ENCODE data around the gene THNSL1. TPM values are rescaled to one million over a fixed set of nuclear protein-coding genes. Genes with fewer than 3 reads are reported as not detected.

Gene THNSL1
- total RNA-seq, 1 donor from 2014 or later = 2.0 TPM

DNA sequence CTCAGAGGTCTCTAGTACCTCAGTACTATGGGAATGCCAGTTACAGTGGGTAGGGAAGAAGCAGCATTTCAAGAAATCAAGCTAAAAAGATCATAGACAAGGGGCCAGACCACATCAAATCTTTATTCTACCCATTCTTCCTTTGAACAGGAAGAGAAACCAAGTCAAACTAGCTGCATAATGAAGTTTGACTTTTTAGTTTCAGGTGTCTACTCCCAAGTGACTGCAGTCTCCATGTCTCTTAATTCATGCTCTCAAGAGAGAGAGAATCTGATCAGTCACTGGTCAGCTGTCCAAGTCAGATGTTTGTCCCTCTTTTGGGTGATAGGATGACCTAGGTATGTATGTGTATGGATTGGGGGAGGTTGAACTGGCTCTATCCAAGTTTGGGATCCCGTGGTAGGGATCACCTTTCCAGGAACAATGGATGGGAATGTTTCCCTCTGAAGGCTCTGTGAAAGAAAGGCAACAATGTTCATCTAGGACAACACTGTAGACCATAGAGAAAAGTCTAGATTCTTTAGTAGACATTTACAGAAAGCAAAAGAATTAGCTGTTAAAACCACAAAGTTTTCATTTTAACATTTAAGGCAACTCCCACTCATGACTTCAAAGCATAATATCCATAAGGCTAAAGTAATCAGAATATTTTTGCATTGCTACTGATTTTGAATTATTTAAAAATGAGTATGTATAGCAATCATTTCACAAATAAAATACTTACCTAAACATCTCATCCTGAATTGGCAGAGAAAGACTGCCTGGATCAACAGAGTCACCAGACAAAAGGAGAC, 33.9 kb upstream of the THNSL1 start:
- intact Hi-C loops (cut with DNase I) = no loop called here
- H3K36me3 ChIP-seq = no peaks in the 10 kb centered on the region

DNA sequence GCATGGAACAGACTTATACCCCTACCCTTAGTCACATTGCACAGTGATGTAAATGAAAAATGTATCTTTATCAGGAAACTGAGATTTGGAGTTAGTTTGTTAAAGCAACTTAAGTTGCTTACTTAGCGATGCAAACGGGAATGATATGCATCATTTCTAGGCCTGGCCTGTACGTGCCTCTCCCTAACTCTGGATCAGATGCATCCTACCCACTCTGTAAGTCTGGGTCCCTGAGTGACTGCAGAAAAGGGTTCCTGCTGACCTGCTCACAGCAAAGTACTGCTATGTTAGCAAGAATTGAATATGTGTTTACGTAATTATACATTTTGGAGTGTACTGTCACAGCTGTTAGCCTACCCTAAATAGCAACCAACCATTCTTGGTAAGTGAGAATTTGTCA, 33.3 kb upstream of the THNSL1 start:
- no peak for DNase-seq (ENCODE audit: extremely low spot score in 2 of 2)
- Histone ChIP-seq H3K4me1 (no peaks in the 10 kb centered on the region), H3K27me3 (no peaks in the 10 kb centered on the region), H3K36me3 (no peaks in the 10 kb centered on the region), H3K4me3 (no peak overlapping the region), H3K9me3 (no peaks in the 10 kb centered on the region), H3K27ac (no peak overlapping the region)
- intact Hi-C loops (cut with DNase I) = no loop called here
- TF ChIP-seq POLR2A (IDR thresholded peaks at IDR 0.05) (no peak), POLR2AphosphoS5 (IDR thresholded peaks at IDR 0.05; ENCODE audit: insufficient read depth in 1 of 2, low read depth in 1 of 2) (no peak)
- TF ChIP-seq, protein P1, sequence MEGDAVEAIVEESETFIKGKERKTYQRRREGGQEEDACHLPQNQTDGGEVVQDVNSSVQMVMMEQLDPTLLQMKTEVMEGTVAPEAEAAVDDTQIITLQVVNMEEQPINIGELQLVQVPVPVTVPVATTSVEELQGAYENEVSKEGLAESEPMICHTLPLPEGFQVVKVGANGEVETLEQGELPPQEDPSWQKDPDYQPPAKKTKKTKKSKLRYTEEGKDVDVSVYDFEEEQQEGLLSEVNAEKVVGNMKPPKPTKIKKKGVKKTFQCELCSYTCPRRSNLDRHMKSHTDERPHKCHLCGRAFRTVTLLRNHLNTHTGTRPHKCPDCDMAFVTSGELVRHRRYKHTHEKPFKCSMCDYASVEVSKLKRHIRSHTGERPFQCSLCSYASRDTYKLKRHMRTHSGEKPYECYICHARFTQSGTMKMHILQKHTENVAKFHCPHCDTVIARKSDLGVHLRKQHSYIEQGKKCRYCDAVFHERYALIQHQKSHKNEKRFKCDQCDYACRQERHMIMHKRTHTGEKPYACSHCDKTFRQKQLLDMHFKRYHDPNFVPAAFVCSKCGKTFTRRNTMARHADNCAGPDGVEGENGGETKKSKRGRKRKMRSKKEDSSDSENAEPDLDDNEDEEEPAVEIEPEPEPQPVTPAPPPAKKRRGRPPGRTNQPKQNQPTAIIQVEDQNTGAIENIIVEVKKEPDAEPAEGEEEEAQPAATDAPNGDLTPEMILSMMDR (IDR thresholded peaks at IDR 0.05) = no peak

More for the DNA sequence above, 33.9 kb upstream of the THNSL1 start:
- Histone ChIP-seq H3K27ac (no peak overlapping the region), H3K4me1 (no peaks in the 10 kb centered on the region), H3K27me3 (no peaks in the 10 kb centered on the region), H3K4me3 (no peak overlapping the region), H3K9me3 (no peaks in the 10 kb centered on the region)
- no peak for TF ChIP-seq POLR2A (IDR thresholded peaks at IDR 0.05)
- TF ChIP-seq, protein P1 (IDR thresholded peaks at IDR 0.05) = no peak
- no peak for TF ChIP-seq POLR2AphosphoS5 (IDR thresholded peaks at IDR 0.05; ENCODE audit: insufficient read depth in 1 of 2, low read depth in 1 of 2)
- no peak for DNase-seq (ENCODE audit: extremely low spot score in 2 of 2)

GRCh38 chr10:24983946-24984345, 32.5 kb upstream of the THNSL1 start:
- Histone ChIP-seq H3K27ac (no peak overlapping the region), H3K4me1 (no peaks in the 10 kb centered on the region), H3K36me3 (no peaks in the 10 kb centered on the region), H3K4me3 (no peak overlapping the region), H3K27me3 (no peaks in the 10 kb centered on the region), H3K9me3 (no peaks in the 10 kb centered on the region)
- TF ChIP-seq POLR2AphosphoS5 (IDR thresholded peaks at IDR 0.05; ENCODE audit: insufficient read depth in 1 of 2, low read depth in 1 of 2) (no peak), POLR2A (IDR thresholded peaks at IDR 0.05) (no peak)
- TF ChIP-seq, protein P1 (IDR thresholded peaks at IDR 0.05) = no peak
- intact Hi-C loops (cut with DNase I) = no loop called here
- DNase-seq (ENCODE audit: extremely low spot score in 2 of 2) = no peak

DNA sequence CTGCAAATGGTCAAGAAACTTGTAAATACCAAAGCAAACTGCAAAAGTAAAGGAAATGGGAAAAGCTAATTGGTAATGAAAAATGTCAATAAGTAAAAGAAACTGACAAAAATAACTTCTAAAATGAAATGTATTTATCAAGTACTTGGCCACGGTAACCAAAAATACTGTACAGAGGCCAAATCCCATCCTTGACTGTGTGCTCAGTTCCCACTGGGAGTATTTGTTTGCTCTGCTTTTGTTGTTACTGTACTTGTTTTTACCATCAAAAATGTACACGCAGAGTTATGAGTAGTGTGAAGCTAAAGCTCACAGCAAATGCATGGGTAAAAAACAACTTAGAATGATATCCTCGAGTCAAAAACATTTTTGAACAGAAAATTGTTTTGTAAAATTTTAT, 31.5 kb upstream of the THNSL1 start:
- no peaks in the 10 kb centered on the region for H3K9me3 ChIP-seq
- H3K36me3 ChIP-seq = no peaks in the 10 kb centered on the region
- no peaks in the 10 kb centered on the region for H3K4me1 ChIP-seq
- no peak overlapping the region for H3K27ac ChIP-seq
- no peak overlapping the region for H3K4me3 ChIP-seq
- TF ChIP-seq, protein P1 (IDR thresholded peaks at IDR 0.05) = no peak
- TF ChIP-seq POLR2AphosphoS5 (IDR thresholded peaks at IDR 0.05; ENCODE audit: insufficient read depth in 1 of 2, low read depth in 1 of 2) (no peak), POLR2A (IDR thresholded peaks at IDR 0.05) (no peak)
- intact Hi-C loops (cut with DNase I) = no loop called here
- DNase-seq (ENCODE audit: extremely low spot score in 2 of 2) = no peak
- H3K27me3 ChIP-seq = no peaks in the 10 kb centered on the region

Data from vagina (tissue), 2 donors.